NCI-H2029 treated with DMSO at 0.1 percent for 48 hours (cell line): ENCODE measurements around the gene KCNK18.

Experiments used
- DNase-seq: peaks from one replicate; lab custom pipeline; 2025; lab: John Stamatoyannopoulos, UW

Gene KCNK18

GRCh38 chr10:117254338-117254737 is 57.0 kb downstream of the KCNK18 start:
- DNase-seq: no peak

GRCh38 chr10:117254774-117255735 is 57.8 kb downstream of the KCNK18 start:
- DNase-seq: no peak

GRCh38 chr10:117255835-117256460 is 58.7 kb downstream of the KCNK18 start:
- no peak for DNase-seq

- DNase-seq: no peak
Measured at GRCh38 chr10:117256910-117257309, 59.6 kb downstream of the KCNK18 start.

- no peak for DNase-seq
Measured at GRCh38 chr10:117257721-117258120, 60.4 kb downstream of the KCNK18 start.

- no peak for DNase-seq
Measured at GRCh38 chr10:117259279-117259678, 62.0 kb downstream of the KCNK18 start.
